Body of pancreas (tissue), 4 donors: ENCODE data around the gene MMP11. TPM values are rescaled to one million over a fixed set of nuclear protein-coding genes. Genes with fewer than 3 reads are reported as not detected.

ENCODE experiments used
- ATAC-seq: fragments of 150-250 bp; one replicate; pipeline ENCODE4 v1.9.1; 2016
- DNase-seq, 4 donors: peaks; one replicate each; pipeline ENCODE4 v3.0.0-alpha.2; 2019
- H3K27ac ChIP-seq, 4 donors: fragments of 200-600 bp; sonication (generic); 1 replicate in 3 of 4; 2 replicates in 1 of 4; pipeline versions ENCODE4 v1.5.1 to v1.6.1; 2016 to 2019; ENCODE audit warnings: mild to moderate bottlenecking in 1 of 4, mixed read lengths in 1 of 4, moderate library complexity in 1 of 4
- H3K27me3 ChIP-seq, 2 donors: fragments of 200-600 bp; sonication (generic); one replicate each; pipeline ENCODE4 v1.6.0; 2016; ENCODE audit warnings: mild to moderate bottlenecking in 1 of 2
- H3K36me3 ChIP-seq, 2 donors: fragments of 200-600 bp; sonication (generic); replicated peaks in 1 of 2; 2 replicates each; pipeline ENCODE4 v1.5.1; 2016; ENCODE audit warnings: low read depth in 2 of 2; ENCODE audit not compliant: insufficient read depth in 1 of 2
- H3K4me1 ChIP-seq: fragments of 200-600 bp; sonication (generic); one replicate; pipeline ENCODE4 v1.6.0; 2016
- H3K4me3 ChIP-seq, 2 donors: fragments of 200-600 bp; sonication (generic); 1 replicate in 1 of 2; 2 replicates in 1 of 2; pipeline ENCODE4 v1.5.1; 2016 to 2019
- H3K9me3 ChIP-seq, 3 donors: fragments of 200-600 bp; sonication (generic); 1 replicate in 2 of 3; 2 replicates in 1 of 3; pipeline ENCODE4 v1.5.1; 2016
- POLR2A ChIP-seq, 3 donors: fragments of 450-650 bp; IDR thresholded peaks; one replicate each; pipeline ENCODE4 v1.6.1; 2016; ENCODE audit warnings: antibody characterized with exemption in 3 of 3, mild to moderate bottlenecking in 2 of 3
- WGBS, 2 donors: methylation state at CpG; one replicate each; pipeline ENCODE4 v1.1.5; 2017; 5-methylcytosine and 5-hydroxymethylcytosine counted together
- intact Hi-C: fragments of 100-400 bp; cut with DNase I; formaldehyde crosslinking; loops from one replicate; pipeline ENCODE4 v1.15.1; 2023
- total RNA-seq, 2 donors: library from RNA; depleted of rRNA; stranded (reverse); fragments of >200 nt; gene quantifications; one replicate each; pipeline ENCODE4 v1.1.0, GENCODE V29; 2016
- TF ChIP-seq, protein P1 (sequence below), 7 experiments: fragments of 450-650 bp in 4 of 7; fragments of 200-600 bp in 3 of 7; sonication (generic) in 3 of 7; IDR thresholded peaks; one replicate each; pipeline ENCODE4 v1.5.1; 2016 to 2019; ENCODE audit warnings: antibody characterized with exemption in 7 of 7

The MMP11 gene
- total RNA-seq, 2 donors from 2014 or later = 1.0 to 2.0 TPM

DNA sequence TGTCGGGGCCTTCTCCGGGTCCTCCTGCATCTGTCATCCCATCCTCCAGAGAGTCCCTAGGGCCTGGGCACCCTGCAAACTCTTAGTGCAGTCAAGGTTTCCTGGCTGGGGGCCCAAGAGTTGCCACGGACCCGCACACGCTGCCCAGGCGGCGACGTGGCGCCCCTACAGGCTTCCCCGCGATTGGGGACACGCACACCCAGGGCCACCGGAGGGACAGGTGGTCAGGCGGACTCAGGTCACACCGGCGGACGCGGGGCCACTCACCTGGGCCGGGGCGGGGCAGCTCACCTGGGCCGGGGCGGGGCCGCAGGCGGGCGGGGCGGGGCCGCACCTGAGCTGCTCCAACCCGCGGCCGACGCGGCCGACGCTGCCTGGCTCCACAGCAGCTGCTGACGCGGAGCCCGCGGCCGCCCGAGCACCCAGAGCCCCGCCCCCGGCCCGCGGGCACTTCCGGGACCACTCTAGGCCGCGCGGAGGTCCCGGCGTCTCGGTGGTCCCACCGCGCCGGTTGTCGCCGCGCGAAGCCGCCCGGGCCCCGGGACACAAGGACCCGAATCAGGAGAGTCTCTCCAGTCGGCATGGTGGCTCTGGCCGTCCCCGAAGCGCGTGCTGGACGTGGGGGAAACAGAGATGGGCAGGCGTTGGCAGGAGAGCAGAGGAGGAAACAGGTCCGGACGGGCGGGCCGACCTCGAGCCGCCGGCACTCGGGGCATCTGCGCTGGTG, 21.8 kb upstream of the MMP11 start, which contains the start of gene ZNF70:
Gene ZNF70 (minus strand): TSS at position 399 of the 727 bp plus-strand sequence. CDS start 5,972 bp downstream, outside the sequence.
- intact Hi-C loops = no loop called here
- H3K4me1 ChIP-seq = peaks cover 27% of the 10 kb centered on the region
- no peaks in the 10 kb centered on the region for H3K36me3 ChIP-seq
- H3K27ac ChIP-seq = peak within 1 kb of the TSS; percentile 87 to 95 (median 92)
- H3K4me3 ChIP-seq = peak within 1 kb of the TSS; percentile 45 to 53
- ATAC-seq = peak; percentile 94
- no peaks in the 10 kb centered on the region for H3K9me3 ChIP-seq
- peak; percentile 93 to 96 (median 94) for DNase-seq
- H3K27me3 ChIP-seq = no peaks in the 10 kb centered on the region
- 0 to 1% methylated on average over 2 to 78 of the region's 78 CpGs for WGBS, 2 donors
- TF ChIP-seq, protein P1, sequence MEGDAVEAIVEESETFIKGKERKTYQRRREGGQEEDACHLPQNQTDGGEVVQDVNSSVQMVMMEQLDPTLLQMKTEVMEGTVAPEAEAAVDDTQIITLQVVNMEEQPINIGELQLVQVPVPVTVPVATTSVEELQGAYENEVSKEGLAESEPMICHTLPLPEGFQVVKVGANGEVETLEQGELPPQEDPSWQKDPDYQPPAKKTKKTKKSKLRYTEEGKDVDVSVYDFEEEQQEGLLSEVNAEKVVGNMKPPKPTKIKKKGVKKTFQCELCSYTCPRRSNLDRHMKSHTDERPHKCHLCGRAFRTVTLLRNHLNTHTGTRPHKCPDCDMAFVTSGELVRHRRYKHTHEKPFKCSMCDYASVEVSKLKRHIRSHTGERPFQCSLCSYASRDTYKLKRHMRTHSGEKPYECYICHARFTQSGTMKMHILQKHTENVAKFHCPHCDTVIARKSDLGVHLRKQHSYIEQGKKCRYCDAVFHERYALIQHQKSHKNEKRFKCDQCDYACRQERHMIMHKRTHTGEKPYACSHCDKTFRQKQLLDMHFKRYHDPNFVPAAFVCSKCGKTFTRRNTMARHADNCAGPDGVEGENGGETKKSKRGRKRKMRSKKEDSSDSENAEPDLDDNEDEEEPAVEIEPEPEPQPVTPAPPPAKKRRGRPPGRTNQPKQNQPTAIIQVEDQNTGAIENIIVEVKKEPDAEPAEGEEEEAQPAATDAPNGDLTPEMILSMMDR (IDR thresholded peaks at IDR 0.05) = peak in 4 of 7 experiments; percentile 30 to 45 (median 39)
- TF ChIP-seq POLR2A (IDR thresholded peaks at IDR 0.05) = peak; percentile 74 to 84 (median 82)

- 15 to 22% methylated on average over 9 to 21 of the region's 22 CpGs for WGBS, 2 donors
- H3K9me3 ChIP-seq = no peaks in the 10 kb centered on the region
- peak in 2 of 4 donors; percentile 42 to 53 for DNase-seq
- H3K4me3 ChIP-seq = peak overlapping the region; percentile 45 to 53
- peak overlapping the region; percentile 87 to 95 (median 92) for H3K27ac ChIP-seq
- peak; percentile 10 for ATAC-seq
- H3K4me1 ChIP-seq = peaks cover 21% of the 10 kb centered on the region
- H3K27me3 ChIP-seq = no peaks in the 10 kb centered on the region
- no peak for TF ChIP-seq POLR2A (IDR thresholded peaks at IDR 0.05)
- TF ChIP-seq, protein P1 (IDR thresholded peaks at IDR 0.05) = no peak
- no peaks in the 10 kb centered on the region for H3K36me3 ChIP-seq
- intact Hi-C loops = no loop called here
These were observed 21.1 kb upstream of the MMP11 start for GRCh38 chr22:23751441-23751996.

GRCh38 chr22:23752090-23752691, 20.5 kb upstream of the MMP11 start:
- ATAC-seq = no peak
- H3K27me3 ChIP-seq = no peaks in the 10 kb centered on the region
- no peaks in the 10 kb centered on the region for H3K9me3 ChIP-seq
- H3K27ac ChIP-seq = peak overlapping the region in 2 of 4 donors; percentile 91 to 93
- H3K4me1 ChIP-seq = peaks cover 20% of the 10 kb centered on the region
- H3K36me3 ChIP-seq = no peaks in the 10 kb centered on the region
- intact Hi-C loops = no loop called here
- TF ChIP-seq, protein P1 (IDR thresholded peaks at IDR 0.05) = no peak
- no peak for TF ChIP-seq POLR2A (IDR thresholded peaks at IDR 0.05)
- WGBS, 2 donors = 78 to 91% methylated on average over 6 to 9 of the region's 9 CpGs
- no peak overlapping the region for H3K4me3 ChIP-seq
- no peak for DNase-seq

DNA sequence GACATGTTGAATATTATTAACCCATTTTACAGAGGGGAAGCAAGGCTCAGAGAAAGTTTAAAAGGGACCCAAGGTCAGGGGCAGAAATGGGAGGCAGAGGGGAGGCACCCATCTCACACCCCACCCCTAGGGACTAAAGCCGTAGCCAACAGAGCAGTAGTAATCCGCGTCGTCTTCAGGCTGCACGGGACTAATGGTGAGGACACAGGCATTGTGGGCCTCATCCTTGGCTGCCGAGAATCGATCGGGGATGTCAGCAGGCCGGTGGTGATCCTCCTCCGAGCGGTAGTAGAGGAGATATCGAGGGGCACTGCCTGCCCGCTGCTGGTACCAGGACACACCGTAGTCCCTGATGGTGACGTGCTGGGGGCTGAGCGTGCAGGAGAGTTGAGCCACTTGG, 19.9 kb upstream of the MMP11 start:
- Histone ChIP-seq H3K4me1 (peaks cover 20% of the 10 kb centered on the region), H3K27ac (no peak overlapping the region), H3K27me3 (no peaks in the 10 kb centered on the region), H3K9me3 (no peaks in the 10 kb centered on the region), H3K4me3 (no peak overlapping the region), H3K36me3 (no peaks in the 10 kb centered on the region)
- no peak for TF ChIP-seq POLR2A (IDR thresholded peaks at IDR 0.05)
- TF ChIP-seq, protein P1 (IDR thresholded peaks at IDR 0.05) = no peak
- no peak for DNase-seq
- WGBS, 2 donors = 94 to 95% methylated on average over 7 to 16 of the region's 16 CpGs
- no peak for ATAC-seq
- intact Hi-C loops = no loop called here
